Measurements from ENCODE around the gene KDM2A.

DNA sequence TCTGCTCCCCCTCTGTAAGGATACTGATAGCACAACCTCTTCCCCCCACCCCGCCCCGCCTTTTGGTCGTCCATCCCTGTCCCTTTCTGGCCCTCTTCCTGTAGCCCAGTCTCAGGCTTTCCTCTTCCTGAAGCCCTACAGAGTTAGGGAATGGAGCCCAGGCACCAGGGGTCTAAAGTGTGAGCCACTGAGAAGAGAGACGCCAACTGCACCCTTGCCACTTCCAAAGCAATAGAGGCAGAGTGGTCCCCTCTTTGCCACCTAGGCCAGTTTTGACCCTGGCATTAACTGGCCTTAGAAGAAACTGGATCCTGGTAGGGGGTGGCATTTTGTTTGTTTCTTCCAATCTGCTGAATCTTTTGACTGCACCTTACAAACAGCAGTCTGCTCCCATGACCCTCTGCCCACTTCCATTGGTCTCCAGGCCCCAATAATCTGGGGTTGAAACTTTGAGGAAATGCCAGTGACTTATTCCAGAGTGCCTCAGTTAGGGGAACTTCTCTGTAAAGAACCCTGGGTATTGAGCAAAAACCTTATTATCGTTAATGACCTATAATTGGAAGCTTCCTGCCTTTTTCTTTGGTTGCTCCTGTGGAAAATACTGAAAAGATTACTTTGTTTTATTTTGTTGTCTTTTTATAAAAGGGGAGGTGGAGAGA, 137.5 kb downstream of the KDM2A start:
- TF ChIP-seq, protein P1, sequence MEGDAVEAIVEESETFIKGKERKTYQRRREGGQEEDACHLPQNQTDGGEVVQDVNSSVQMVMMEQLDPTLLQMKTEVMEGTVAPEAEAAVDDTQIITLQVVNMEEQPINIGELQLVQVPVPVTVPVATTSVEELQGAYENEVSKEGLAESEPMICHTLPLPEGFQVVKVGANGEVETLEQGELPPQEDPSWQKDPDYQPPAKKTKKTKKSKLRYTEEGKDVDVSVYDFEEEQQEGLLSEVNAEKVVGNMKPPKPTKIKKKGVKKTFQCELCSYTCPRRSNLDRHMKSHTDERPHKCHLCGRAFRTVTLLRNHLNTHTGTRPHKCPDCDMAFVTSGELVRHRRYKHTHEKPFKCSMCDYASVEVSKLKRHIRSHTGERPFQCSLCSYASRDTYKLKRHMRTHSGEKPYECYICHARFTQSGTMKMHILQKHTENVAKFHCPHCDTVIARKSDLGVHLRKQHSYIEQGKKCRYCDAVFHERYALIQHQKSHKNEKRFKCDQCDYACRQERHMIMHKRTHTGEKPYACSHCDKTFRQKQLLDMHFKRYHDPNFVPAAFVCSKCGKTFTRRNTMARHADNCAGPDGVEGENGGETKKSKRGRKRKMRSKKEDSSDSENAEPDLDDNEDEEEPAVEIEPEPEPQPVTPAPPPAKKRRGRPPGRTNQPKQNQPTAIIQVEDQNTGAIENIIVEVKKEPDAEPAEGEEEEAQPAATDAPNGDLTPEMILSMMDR (IDR thresholded peaks at IDR 0.05; ENCODE audit: extremely low read depth in 1 of 2, insufficient read depth in 1 of 2, low read depth in 1 of 2, low read length in 2 of 2): no peak
- no peak for TF ChIP-seq POLR2AphosphoS5 (IDR thresholded peaks at IDR 0.05; ENCODE audit: insufficient read depth, low read depth, low read length)
- TF ChIP-seq POLR2A (IDR thresholded peaks at IDR 0.05; ENCODE audit: low read depth, low read length): no peak
- TF ChIP-seq EZH2 (IDR thresholded peaks at IDR 0.05; ENCODE audit: borderline replicate concordance, low read depth, low read length, severe bottlenecking): no peak
- TF ChIP-seq, protein P2, sequence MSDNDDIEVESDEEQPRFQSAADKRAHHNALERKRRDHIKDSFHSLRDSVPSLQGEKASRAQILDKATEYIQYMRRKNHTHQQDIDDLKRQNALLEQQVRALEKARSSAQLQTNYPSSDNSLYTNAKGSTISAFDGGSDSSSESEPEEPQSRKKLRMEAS (IDR thresholded peaks at IDR 0.05; ENCODE audit: insufficient read depth, insufficient read length): no peak
- no peak for TF ChIP-seq GATA2 (IDR thresholded peaks at IDR 0.05; ENCODE audit: insufficient read depth, insufficient read length, low read depth, low read length)
- TF ChIP-seq JUN (IDR thresholded peaks at IDR 0.05; ENCODE audit: borderline replicate concordance, insufficient read depth, insufficient read length, low read depth): no peak
